ENCODE data around the gene NINL. TPM values are rescaled to one million over a fixed set of nuclear protein-coding genes. Genes with fewer than 3 reads are reported as not detected.

The NINL gene
- total and polyA plus RNA-seq, 2 experiments from 2014 or later: 23.2 to 24.5 TPM

GRCh38 chr20:25549172-25549773 is 36.1 kb downstream of the NINL start:
- no peaks in the 10 kb centered on the region for H3K9me3 ChIP-seq (ENCODE audit: low read depth)
- TF ChIP-seq EZH2phosphoT487 (IDR thresholded peaks at IDR 0.05; ENCODE audit: low read depth, severe bottlenecking, unreplicated experiment) (no peak), EZH2 (IDR thresholded peaks at IDR 0.05; ENCODE audit: borderline replicate concordance) (no peak)
- TF ChIP-seq, protein P1, sequence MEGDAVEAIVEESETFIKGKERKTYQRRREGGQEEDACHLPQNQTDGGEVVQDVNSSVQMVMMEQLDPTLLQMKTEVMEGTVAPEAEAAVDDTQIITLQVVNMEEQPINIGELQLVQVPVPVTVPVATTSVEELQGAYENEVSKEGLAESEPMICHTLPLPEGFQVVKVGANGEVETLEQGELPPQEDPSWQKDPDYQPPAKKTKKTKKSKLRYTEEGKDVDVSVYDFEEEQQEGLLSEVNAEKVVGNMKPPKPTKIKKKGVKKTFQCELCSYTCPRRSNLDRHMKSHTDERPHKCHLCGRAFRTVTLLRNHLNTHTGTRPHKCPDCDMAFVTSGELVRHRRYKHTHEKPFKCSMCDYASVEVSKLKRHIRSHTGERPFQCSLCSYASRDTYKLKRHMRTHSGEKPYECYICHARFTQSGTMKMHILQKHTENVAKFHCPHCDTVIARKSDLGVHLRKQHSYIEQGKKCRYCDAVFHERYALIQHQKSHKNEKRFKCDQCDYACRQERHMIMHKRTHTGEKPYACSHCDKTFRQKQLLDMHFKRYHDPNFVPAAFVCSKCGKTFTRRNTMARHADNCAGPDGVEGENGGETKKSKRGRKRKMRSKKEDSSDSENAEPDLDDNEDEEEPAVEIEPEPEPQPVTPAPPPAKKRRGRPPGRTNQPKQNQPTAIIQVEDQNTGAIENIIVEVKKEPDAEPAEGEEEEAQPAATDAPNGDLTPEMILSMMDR (IDR thresholded peaks at IDR 0.05; ENCODE audit: poor library complexity): no peak
- no peak overlapping the region for H3K4me3 ChIP-seq
- 40% methylated on average over 11 of the region's 15 CpGs for WGBS (ENCODE audit: low lambda C conversion rate, missing lambda C conversion rate)
- peaks cover 13% of the 10 kb centered on the region for H4K20me1 ChIP-seq (ENCODE audit: insufficient read depth, poor library complexity, severe bottlenecking)
- H3K79me2 ChIP-seq: peaks cover 71% of the 10 kb centered on the region
- no peaks in the 10 kb centered on the region for H3K27me3 ChIP-seq
- H3K9me2 ChIP-seq (replicated peaks; ENCODE audit: insufficient read depth): no peaks in the 10 kb centered on the region
- H3K27ac ChIP-seq: peak overlapping the region; percentile 92
- peaks cover 75% of the 10 kb centered on the region for H3K4me1 ChIP-seq (ENCODE audit: insufficient read depth)
- peak overlapping the region; percentile 69 for H3K4me2 ChIP-seq
- H2AFZ ChIP-seq: no peak overlapping the region
- no peak for DNase-seq (ENCODE audit: low spot score)
- no peaks in the 10 kb centered on the region for H3K36me3 ChIP-seq (replicated peaks; ENCODE audit: insufficient read depth, low read depth)

- Histone ChIP-seq H3K4me2 (no peak overlapping the region), H3K4me1 (ENCODE audit: insufficient read depth) (peaks cover 75% of the 10 kb centered on the region), H3K79me2 (peaks cover 73% of the 10 kb centered on the region), H3K4me3 (no peak overlapping the region), H4K20me1 (ENCODE audit: insufficient read depth, poor library complexity, severe bottlenecking) (peaks cover 13% of the 10 kb centered on the region), H3K9me3 (ENCODE audit: low read depth) (no peaks in the 10 kb centered on the region), H3K27ac (peak overlapping the region; percentile 92), H3K9me2 (replicated peaks; ENCODE audit: insufficient read depth) (no peaks in the 10 kb centered on the region), H3K27me3 (no peaks in the 10 kb centered on the region), H2AFZ (no peak overlapping the region), H3K36me3 (replicated peaks; ENCODE audit: insufficient read depth, low read depth) (no peaks in the 10 kb centered on the region)
- TF ChIP-seq EZH2 (IDR thresholded peaks at IDR 0.05; ENCODE audit: borderline replicate concordance): no peak
- TF ChIP-seq, protein P1 (IDR thresholded peaks at IDR 0.05; ENCODE audit: poor library complexity): no peak
- no peak for TF ChIP-seq EZH2phosphoT487 (IDR thresholded peaks at IDR 0.05; ENCODE audit: low read depth, severe bottlenecking, unreplicated experiment)
- no peak for DNase-seq (ENCODE audit: low spot score)
- 70% methylated on average over 2 of the region's 14 CpGs for WGBS (ENCODE audit: low lambda C conversion rate, missing lambda C conversion rate)
Measured at GRCh38 chr20:25548613-25549086, 36.7 kb downstream of the NINL start.

DNA sequence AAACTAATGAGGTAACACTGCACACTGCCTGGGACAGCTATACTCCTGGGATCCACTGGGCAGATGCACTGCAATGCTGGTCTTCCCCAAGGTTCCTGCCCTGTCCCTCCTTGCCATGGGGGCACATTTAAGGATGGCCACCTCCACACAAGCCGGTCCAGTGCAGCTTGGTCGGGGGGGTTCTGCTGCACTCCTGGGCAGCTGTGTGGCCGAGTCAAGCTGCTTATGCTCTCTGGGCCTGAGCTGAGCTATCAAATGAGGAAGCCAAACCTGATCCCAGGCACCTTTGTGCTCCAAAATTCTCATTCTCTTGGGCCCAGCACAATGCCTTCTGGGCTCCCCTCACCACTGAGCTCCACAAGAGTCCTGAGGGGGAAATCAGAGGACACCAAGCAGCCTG is 37.3 kb downstream of the NINL start:
- TF ChIP-seq EZH2 (IDR thresholded peaks at IDR 0.05; ENCODE audit: borderline replicate concordance): no peak
- TF ChIP-seq, protein P1 (IDR thresholded peaks at IDR 0.05; ENCODE audit: poor library complexity): no peak
- TF ChIP-seq EZH2phosphoT487 (IDR thresholded peaks at IDR 0.05; ENCODE audit: low read depth, severe bottlenecking, unreplicated experiment): no peak
- Histone ChIP-seq H3K4me3 (no peak overlapping the region), H3K27ac (no peak overlapping the region), H3K9me2 (replicated peaks; ENCODE audit: insufficient read depth) (no peaks in the 10 kb centered on the region), H3K9me3 (ENCODE audit: low read depth) (no peaks in the 10 kb centered on the region), H3K4me2 (no peak overlapping the region), H2AFZ (no peak overlapping the region), H3K79me2 (peaks cover 74% of the 10 kb centered on the region), H3K4me1 (ENCODE audit: insufficient read depth) (peaks cover 70% of the 10 kb centered on the region), H3K36me3 (replicated peaks; ENCODE audit: insufficient read depth, low read depth) (no peaks in the 10 kb centered on the region), H3K27me3 (no peaks in the 10 kb centered on the region), H4K20me1 (ENCODE audit: insufficient read depth, poor library complexity, severe bottlenecking) (peaks cover 13% of the 10 kb centered on the region)
- no peak for DNase-seq (ENCODE audit: low spot score)
- 64% methylated on average over 3 of the region's 3 CpGs for WGBS (ENCODE audit: low lambda C conversion rate, missing lambda C conversion rate)
